Ureter (tissue), 1 donor: Measurements from ENCODE around the gene DLG1. TPM values are rescaled to one million over a fixed set of nuclear protein-coding genes. Genes with fewer than 3 reads are reported as not detected.

Experiments used
- DNase-seq: peaks from one replicate; pipeline ENCODE4 v3.0.0-alpha.2; 2020; ENCODE audit warnings: low spot score
- total RNA-seq: library from RNA; stranded (reverse); gene quantifications from one replicate; pipeline ENCODE4 v1.2.4, GENCODE V29; 2023
- donor health status: DM: yes; HTN: yes; CAD: no.

Gene DLG1
- total RNA-seq, 1 donor from 2014 or later = 148 TPM

- no peak for DNase-seq
Observed at GRCh38 chr3:197173620-197174019, 124.8 kb downstream of the DLG1 start.

DNA sequence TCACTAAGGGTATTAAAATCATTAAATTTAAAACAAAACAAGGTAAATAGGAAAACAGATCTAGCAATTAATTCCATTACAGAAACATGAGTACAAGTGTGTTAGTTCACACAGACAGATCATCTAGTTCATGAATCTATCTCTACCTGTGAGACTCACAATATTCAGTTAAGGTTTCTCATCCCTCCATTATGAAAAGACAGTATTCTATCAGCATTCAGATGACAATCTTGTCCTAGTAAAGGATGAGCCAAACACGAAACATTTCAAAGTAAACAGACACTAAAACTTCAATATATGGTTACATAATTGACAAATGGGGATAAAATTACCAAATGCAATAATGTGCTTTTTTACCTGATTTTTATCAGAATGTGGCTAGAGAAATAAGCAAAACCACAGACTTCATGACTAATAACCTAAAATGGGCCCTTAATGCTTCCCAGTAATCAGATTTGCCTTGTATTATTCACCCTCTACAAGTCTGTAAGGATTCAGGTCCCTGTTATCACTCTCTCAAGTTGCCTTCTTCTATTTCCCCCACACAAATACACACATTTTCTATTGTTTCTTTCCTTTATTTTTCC lies 126.8 kb downstream of the DLG1 start:
- DNase-seq = no peak

DNA sequence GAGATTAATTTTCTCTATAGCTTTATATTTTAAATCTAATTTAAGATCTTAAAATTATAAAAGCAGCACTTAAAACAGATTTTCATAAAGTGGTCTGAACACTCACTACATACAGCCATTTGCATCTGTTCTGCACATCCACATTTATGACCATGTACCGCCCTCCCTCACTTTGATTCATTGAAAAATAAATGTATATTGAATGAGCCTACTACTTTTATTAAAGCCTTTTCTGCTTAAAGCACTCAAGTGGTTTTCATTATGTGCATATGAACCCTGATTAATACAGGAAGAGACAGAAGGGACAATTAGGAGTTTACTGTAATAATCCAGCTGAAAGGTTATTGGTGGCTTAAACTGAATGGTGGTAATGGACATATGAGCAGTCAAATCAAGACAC lies 129.4 kb downstream of the DLG1 start:
- no peak for DNase-seq

GRCh38 chr3:197168606-197169005 lies 129.8 kb downstream of the DLG1 start:
- no peak for DNase-seq

DNA sequence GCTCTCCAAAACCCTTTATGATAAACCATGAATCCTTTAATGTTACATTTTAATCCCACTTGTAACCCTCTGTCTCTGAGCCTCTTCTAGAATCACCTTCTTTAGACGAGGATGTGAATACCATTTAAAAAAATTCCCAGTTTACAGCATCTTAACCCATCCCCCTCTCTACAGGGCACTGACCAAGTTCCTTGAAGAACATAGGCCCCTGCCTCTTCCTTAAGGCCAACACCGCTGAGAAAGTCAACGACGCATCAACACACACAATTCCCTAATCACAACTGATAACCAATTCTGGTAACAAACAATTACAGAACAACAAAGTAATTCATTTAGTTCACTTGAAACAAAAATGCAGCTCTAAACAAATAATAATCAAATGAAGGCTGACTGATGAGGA lies 130.3 kb downstream of the DLG1 start:
- no peak for DNase-seq

GRCh38 chr3:197167549-197167948 lies 130.9 kb downstream of the DLG1 start:
- no peak for DNase-seq

- DNase-seq = no peak
Observed at GRCh38 chr3:197165890-197166289, 132.5 kb downstream of the DLG1 start.

- no peak for DNase-seq
Observed at GRCh38 chr3:197155046-197155445, 143.4 kb downstream of the DLG1 start.

DNA sequence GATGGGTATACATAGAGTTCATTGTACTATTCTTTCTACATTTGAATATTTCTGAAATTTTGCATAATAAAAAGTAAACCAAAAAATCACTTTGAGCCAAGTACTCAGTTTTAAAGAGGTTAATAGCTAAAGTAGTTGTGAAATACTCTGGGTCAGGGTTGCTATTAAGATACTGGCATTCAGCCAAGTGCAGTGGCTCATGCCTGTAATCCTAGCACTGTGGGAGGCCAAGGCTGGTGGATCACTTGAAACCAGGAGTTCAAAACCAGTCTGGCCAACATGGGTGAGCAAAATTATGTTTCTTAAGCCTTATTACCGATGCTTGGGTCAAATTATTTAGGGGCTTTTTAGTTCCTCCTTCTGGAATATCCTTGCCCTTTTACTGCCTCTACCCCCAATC lies 146.8 kb downstream of the DLG1 start:
- DNase-seq = peak; percentile 44

- no peak for DNase-seq
Observed at GRCh38 chr3:197149528-197149927, 148.9 kb downstream of the DLG1 start.

- no peak for DNase-seq
Observed at GRCh38 chr3:197144188-197144587, 154.2 kb downstream of the DLG1 start.

- no peak for DNase-seq
Observed at GRCh38 chr3:197139586-197139985, 158.8 kb downstream of the DLG1 start.

DNA sequence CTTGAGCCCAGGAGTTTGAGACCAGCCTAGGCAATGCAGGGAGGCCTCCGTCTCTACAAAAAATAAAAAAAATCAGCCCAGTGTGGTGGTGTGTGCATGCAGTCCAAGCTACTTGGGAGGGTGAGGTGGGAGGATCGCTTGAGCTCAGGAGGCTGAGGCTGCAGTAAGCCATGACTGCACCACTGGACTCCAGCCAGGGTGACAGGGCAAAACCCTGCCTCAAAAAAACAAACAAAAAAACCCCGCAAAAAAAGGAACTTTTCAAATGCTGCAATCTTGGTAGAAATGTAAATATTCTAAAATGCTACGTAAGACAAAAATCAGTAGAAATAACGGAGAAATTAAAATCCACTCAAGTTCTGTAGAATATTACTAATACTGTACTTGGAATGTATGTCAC lies 160.7 kb downstream of the DLG1 start:
- no peak for DNase-seq

GRCh38 chr3:197136744-197137143 lies 161.7 kb downstream of the DLG1 start:
- no peak for DNase-seq

DNA sequence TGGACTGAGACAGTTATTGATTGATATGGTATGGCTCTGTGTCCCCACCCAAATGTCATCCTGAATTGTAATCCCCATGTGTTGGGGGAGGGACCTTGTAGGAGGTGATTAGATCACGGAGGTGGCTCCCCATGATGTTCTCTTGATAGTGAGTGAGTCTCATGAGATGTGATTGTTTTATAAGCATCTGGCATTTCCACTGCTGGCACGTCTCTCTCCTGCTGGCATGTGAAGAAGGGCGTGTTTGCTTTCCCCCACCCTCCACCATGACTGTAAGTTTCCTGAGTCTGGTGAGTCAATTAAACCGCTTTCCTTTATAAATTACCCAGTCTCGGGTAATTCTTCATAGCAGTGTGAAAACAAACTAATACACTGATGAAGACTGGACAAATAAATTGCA lies 163.2 kb downstream of the DLG1 start:
- DNase-seq = no peak

DNA sequence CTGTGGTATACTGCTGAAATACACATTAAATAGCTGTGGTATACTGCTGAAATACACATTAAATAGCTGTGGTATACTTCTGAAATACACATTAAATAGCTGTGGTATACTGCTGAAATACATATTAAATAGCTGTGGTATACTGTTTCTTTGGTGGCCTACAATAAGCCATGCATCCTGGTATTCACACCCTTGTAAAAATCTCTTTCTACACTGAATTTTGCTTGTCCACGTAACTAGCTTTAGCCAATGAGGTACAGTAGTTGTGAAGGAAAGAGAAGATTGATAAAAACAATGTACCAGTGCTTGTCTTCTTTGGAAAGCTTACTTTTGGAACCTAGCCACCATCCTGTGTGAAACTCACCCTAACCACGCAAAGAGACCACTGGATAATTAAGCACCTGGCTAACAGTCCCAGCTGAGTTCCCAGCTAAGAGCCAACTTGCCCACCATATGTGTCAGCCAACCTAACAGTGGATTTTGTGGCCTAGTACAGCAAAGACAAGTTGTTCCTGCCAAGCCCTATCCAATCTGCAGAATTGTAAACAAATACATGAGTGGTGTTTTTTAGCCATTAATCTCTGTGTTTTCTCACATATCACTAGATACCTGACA lies 165.4 kb downstream of the DLG1 start:
- DNase-seq = no peak

- DNase-seq = no peak
Observed at GRCh38 chr3:197125636-197126035, 172.8 kb downstream of the DLG1 start.

DNA sequence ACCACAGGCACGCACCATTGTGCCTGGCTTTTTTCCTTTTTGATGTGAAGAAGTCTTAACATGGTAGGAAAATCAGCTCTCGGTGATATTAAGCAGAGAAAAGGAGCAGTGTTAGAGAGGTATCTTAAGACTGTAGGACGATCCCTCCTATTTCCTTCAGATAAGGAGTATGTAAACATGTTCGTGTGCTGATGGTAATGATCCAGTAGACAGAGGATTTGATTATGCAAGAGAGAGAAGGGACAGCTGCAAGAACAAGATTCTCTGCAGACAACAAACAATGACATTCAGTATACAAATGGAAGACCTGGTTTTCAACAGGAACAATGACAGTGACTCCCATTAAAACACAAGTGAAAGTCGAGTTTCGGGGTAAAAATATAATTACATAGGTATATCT lies 173.7 kb downstream of the DLG1 start:
- DNase-seq = no peak

DNA sequence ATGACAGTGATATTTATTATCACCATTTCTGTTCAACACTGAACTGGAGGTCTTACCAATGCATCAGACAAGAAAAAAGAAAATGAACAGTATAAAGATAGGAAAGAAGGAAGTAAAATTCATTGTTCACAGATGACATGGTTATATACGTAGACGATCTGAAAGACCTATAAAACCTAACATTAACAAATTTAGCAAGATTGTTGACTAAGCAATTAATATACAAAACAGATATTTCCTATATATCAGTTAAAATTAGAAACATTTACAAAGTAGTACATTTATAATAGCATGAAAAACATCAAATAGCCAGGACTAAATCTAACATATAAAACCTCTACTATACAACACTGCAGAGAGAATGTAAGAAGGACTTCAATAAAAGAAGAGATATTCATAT lies 176.0 kb downstream of the DLG1 start:
- DNase-seq = no peak

GRCh38 chr3:197117114-197117513 lies 181.3 kb downstream of the DLG1 start:
- no peak for DNase-seq

DNA sequence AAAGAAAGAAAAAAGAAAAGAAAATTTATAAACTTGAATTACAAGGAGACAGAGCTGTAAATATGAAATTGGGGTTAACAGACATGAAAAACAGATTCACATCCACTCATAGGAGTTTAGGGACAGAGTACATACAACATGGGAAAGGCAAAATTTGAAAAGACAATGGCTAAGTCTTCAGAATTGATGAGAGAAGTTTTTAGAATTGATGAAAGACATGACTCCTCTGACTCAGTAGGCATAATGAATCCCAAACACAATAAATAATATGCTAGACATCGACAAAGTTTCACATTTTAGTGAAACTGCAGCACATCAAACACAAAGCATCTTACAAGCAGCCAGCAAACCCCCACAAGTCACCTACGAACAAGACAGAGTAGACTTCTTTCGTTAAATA lies 184.4 kb downstream of the DLG1 start:
- DNase-seq = no peak

DNA sequence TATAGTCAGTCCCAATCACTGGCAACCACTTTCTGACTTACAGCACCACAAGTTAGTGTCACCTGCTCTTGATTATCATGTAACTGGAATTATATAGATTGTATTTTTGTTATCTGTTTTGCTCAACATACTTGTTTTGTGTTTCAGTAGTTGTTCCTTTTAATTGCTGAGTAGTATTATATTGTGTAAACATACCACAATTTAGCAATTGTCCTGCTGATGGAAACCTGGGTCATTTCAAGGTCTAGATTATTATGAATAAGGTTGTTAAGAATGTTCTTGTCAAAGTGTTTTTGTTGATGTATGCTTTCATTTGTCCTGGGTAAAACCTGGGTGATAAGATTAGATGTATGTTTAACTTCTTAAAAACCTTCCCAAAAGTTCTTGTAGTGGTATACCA lies 186.7 kb downstream of the DLG1 start:
- no peak for DNase-seq

DNA sequence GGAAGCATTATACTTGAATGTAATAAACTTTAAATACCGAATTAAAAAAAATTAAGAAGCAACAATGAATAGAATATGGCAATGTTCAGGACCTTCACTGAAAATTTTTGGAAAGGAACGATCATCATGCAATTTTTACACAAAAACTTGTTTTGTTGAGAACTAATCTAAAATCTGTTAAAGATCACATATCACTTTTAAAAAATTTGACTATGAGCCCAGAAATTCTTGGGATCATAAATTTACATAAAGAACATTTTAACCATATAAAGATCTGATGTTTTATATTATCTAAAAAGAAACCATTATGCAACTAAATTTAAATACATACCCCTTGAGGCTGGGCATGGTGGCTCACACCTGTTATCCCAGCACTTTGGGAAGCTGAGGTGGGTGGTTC lies 192.6 kb downstream of the DLG1 start:
- DNase-seq = no peak

- DNase-seq = no peak
Observed at GRCh38 chr3:197104738-197105137, 193.7 kb downstream of the DLG1 start.
